Measurements from ENCODE around the gene BRME1. TPM values are rescaled to one million over a fixed set of nuclear protein-coding genes. Genes with fewer than 3 reads are reported as not detected.

Gene BRME1
- total RNA-seq, 1 experiment from 2014 or later, result 1.5 TPM

DNA sequence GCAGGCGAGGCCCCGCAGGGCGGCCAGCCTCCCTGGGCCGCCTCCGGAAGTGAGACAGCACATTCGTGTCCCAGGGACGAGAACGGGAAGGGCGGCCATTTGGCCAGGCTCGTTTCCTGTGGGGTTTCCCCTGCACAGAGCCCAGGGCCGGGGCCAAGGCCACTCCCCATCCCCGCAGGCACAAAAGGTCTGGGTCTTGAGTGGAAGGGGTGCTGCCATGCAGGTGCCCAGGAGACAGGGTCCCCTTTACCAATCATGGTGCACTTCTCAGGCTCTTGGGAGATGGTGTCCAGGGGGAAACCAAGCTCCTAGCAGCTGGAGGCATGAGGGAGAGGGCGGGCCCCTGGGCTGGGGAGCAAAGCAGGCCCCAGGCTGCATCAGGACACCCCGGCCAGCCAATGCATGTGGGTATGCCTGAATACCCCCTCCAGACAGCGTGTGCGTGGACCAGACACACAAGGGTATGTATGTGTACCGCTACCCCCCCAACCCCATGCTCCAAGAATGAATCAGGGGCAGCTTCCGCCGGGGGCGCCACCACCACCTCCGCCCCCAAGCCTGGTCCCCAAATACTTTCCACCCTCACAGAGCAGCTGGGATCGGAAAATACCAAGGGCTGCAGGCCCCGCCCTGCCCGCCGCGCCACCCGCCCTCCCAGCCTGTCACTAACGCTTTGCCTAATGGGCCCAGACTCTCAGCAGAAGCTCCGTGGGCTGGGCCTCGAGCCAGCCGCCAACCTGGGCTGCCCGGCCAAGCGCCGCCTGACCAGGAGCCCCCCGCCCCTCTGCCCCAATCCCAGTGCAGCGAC is 66.6 kb downstream of the BRME1 start:
- H3K27me3 Mint-ChIP-seq (ENCODE audit: unreplicated experiment), result no peaks in the 10 kb centered on the region
- peak overlapping the region; percentile 86 for H3K4me3 Mint-ChIP-seq (ENCODE audit: low read depth, unreplicated experiment)
- CTCF ChIA-PET, result interaction anchor here (0.6 to 2.7 kb wide), 2 partner anchors 23 to 212 kb away, joined by 6 to 16 read pairs; no protein-coding TSS in a partner anchor
- no TSS peak for BruUV-seq (replicated peaks)
- H3K9me3 Mint-ChIP-seq (ENCODE audit: low read depth, unreplicated experiment), result no peaks in the 10 kb centered on the region
- peak; percentile 81 for DNase-seq
- TF ChIP-seq, protein P1, sequence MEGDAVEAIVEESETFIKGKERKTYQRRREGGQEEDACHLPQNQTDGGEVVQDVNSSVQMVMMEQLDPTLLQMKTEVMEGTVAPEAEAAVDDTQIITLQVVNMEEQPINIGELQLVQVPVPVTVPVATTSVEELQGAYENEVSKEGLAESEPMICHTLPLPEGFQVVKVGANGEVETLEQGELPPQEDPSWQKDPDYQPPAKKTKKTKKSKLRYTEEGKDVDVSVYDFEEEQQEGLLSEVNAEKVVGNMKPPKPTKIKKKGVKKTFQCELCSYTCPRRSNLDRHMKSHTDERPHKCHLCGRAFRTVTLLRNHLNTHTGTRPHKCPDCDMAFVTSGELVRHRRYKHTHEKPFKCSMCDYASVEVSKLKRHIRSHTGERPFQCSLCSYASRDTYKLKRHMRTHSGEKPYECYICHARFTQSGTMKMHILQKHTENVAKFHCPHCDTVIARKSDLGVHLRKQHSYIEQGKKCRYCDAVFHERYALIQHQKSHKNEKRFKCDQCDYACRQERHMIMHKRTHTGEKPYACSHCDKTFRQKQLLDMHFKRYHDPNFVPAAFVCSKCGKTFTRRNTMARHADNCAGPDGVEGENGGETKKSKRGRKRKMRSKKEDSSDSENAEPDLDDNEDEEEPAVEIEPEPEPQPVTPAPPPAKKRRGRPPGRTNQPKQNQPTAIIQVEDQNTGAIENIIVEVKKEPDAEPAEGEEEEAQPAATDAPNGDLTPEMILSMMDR (IDR thresholded peaks at IDR 0.05; ENCODE audit: unreplicated experiment), result no peak
- H3K27ac Mint-ChIP-seq (ENCODE audit: unreplicated experiment), result peak overlapping the region; percentile 96
- H3K4me1 Mint-ChIP-seq (ENCODE audit: low read depth, unreplicated experiment), result peaks cover 5% of the 10 kb centered on the region
- intact Hi-C loops (cut with micrococcal nuclease; ENCODE audit: unreplicated experiment), result no loop called here
- peaks cover 96% of the 10 kb centered on the region for H3K36me3 Mint-ChIP-seq (ENCODE audit: insufficient read depth, unreplicated experiment)

DNA sequence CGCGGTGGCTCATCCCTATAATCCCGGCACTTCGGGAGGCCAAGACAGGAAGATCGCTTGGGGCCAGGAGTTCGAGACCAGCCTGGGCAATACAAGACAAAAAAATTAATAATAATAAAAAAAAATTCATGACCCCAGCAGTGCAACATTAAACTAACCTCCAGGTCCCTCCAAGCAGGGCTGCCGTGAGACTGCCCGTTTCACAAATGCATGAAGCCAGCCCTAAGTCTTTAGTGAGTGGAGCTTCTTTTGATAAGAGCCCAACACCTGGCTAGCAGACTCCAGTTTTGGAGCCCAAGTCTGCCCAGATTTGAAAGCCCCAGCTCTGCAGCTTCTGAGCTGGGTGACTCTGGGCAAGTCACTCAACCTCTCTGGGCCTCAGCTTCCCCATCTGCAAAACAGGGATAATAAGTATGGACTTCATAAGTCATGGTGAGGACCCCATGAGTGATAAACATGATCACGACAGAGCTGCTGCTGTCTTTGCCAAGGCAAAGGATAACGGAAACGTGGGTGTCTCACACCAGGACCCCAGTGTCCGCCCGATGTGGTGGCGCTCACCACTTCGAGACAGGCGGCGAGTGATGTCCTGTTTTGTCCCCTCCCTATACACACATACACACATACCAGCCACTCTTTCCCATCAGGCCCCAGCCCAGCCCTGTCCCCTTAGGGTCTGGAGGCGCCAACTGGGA is 67.3 kb downstream of the BRME1 start:
- Mint-ChIP-seq H3K27me3 (ENCODE audit: unreplicated experiment) (no peaks in the 10 kb centered on the region), H3K4me3 (ENCODE audit: low read depth, unreplicated experiment) (peak overlapping the region; percentile 86), H3K36me3 (ENCODE audit: insufficient read depth, unreplicated experiment) (peaks cover 96% of the 10 kb centered on the region), H3K4me1 (ENCODE audit: low read depth, unreplicated experiment) (peaks cover 8% of the 10 kb centered on the region), H3K27ac (ENCODE audit: unreplicated experiment) (peak overlapping the region; percentile 78), H3K9me3 (ENCODE audit: low read depth, unreplicated experiment) (no peaks in the 10 kb centered on the region)
- TF ChIP-seq, protein P1 (IDR thresholded peaks at IDR 0.05; ENCODE audit: unreplicated experiment), result no peak
- intact Hi-C loops (cut with micrococcal nuclease; ENCODE audit: unreplicated experiment), result no loop called here
- CTCF ChIA-PET, result interaction anchor here (2.7 kb wide), 1 partner anchor 23 kb away, joined by 16 read pairs; no protein-coding TSS in a partner anchor
- DNase-seq, result no peak
- TSS peak; percentile 6 for BruUV-seq (replicated peaks)

DNA sequence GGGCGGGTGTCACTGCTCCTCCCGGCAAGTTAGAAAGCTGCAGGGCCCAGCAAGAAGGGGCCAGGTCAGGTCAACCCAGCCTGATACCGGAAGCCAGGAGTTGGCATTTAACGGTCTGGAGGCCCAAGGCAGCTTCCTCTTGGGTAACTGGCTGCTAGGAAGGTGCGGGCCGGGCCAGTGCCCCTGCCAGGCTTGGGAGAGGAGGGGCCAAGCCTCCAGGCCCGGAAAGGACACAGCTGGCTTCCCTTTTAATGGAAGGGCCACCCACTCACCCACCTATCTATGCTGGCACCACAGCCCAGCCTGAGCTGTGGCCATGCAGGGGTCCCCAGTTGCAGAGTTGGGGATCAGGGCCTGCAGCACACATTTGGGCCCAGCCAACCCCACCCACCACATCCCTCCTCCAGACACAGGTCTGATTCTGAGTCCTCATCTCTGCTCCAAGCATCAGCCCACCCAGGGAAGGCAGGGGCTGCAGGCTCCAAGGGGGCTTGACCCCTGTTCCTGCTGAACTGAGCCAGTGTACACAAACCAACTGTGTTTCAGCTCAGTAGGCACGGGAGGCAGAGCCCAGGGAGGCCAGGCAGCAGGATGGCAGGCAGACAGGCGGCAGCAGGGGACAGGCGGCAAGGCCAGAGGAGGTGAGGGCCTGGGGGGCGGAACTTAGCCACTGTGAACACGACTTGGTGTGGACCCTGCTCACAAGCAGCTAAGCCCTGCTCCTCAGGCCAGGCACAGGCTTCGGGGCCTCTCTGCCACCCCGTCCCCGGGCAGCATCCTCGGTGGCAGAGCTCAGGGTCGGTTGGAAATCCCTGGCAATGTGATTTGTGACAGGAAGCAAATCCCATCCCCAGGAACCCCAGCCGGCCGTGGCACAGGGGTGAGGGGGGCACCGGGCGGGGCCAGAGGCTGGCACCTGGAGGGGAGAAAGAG is 69.9 kb downstream of the BRME1 start:
- Mint-ChIP-seq H3K4me3 (ENCODE audit: low read depth, unreplicated experiment) (peak overlapping the region; percentile 50), H3K9me3 (ENCODE audit: low read depth, unreplicated experiment) (no peaks in the 10 kb centered on the region), H3K27ac (ENCODE audit: unreplicated experiment) (peak overlapping the region; percentile 68), H3K36me3 (ENCODE audit: insufficient read depth, unreplicated experiment) (peaks cover 96% of the 10 kb centered on the region), H3K27me3 (ENCODE audit: unreplicated experiment) (no peaks in the 10 kb centered on the region), H3K4me1 (ENCODE audit: low read depth, unreplicated experiment) (peaks cover 8% of the 10 kb centered on the region)
- TF ChIP-seq, protein P1 (IDR thresholded peaks at IDR 0.05; ENCODE audit: unreplicated experiment), result no peak
- CTCF ChIA-PET, result interaction anchor here (0.5 to 1.2 kb wide), 6 partner anchors 19 to 288 kb away, joined by 3 to 9 read pairs (median 4); no protein-coding TSS in a partner anchor
- BruUV-seq (replicated peaks), result no TSS peak
- no peak for DNase-seq
- intact Hi-C loops (cut with micrococcal nuclease; ENCODE audit: unreplicated experiment), result no loop called here
